Measurements from ENCODE around the gene CLNK.

The CLNK gene

DNA sequence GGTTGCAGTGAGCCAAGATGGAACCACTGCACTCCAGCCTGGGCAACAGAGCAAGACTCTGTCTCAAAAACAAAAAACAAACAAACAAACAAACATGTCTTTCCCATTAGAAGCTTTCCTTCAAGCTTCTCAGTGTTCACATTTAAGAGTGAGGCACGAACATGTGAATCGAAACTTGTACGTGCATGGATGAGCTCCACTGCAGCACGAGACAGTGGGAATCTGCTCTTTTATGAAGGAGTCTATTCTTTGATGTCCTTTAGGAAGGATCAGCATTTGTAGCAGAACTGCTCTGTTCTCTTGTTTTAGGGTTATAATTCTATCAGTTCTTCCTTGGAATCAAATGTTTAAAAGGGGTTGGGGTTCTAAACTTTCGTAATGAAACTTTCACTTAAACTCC is 204.0 kb downstream of the CLNK start:
- TF ChIP-seq, protein P1, sequence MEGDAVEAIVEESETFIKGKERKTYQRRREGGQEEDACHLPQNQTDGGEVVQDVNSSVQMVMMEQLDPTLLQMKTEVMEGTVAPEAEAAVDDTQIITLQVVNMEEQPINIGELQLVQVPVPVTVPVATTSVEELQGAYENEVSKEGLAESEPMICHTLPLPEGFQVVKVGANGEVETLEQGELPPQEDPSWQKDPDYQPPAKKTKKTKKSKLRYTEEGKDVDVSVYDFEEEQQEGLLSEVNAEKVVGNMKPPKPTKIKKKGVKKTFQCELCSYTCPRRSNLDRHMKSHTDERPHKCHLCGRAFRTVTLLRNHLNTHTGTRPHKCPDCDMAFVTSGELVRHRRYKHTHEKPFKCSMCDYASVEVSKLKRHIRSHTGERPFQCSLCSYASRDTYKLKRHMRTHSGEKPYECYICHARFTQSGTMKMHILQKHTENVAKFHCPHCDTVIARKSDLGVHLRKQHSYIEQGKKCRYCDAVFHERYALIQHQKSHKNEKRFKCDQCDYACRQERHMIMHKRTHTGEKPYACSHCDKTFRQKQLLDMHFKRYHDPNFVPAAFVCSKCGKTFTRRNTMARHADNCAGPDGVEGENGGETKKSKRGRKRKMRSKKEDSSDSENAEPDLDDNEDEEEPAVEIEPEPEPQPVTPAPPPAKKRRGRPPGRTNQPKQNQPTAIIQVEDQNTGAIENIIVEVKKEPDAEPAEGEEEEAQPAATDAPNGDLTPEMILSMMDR (IDR thresholded peaks at IDR 0.05; ENCODE audit: poor library complexity, severe bottlenecking): no peak

DNA sequence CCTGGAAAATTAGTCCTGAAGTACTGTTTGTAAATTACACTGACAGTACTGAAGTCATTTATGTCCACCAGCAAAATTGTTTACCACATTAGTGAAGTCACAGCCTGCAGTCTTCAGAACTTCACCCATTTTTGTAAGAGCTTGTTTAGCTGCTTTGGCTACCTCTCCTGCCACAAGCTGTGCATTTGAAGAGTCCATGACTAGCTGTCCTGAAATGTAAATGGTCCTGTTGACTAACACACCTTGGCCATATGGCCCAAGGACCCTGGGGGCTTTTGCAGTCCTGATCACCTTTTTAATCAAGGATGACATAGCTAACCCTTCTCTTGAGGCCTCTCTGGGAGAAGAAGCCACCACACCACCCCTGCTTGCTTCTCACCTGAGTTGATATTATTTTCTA is 205.9 kb downstream of the CLNK start:
- ATAC-seq (ENCODE audit: low read depth): no peak

More for the DNA sequence above, 204.0 kb downstream of the CLNK start:
- no peaks in the 10 kb centered on the region for H3K4me1 ChIP-seq (ENCODE audit: insufficient read depth, poor library complexity, severe bottlenecking)
- DNase-seq (ENCODE audit: low spot score): no peak
- no peaks in the 10 kb centered on the region for H3K27me3 ChIP-seq (ENCODE audit: insufficient read depth, poor library complexity, severe bottlenecking)
- no peaks in the 10 kb centered on the region for H3K9me3 ChIP-seq (ENCODE audit: severe bottlenecking)
- H3K4me3 ChIP-seq (ENCODE audit: severe bottlenecking): no peak overlapping the region
- H3K27ac ChIP-seq (ENCODE audit: poor library complexity, severe bottlenecking): no peak overlapping the region
- H3K36me3 ChIP-seq (ENCODE audit: low read depth): no peaks in the 10 kb centered on the region
- no peak for ATAC-seq (ENCODE audit: low read depth)

DNA sequence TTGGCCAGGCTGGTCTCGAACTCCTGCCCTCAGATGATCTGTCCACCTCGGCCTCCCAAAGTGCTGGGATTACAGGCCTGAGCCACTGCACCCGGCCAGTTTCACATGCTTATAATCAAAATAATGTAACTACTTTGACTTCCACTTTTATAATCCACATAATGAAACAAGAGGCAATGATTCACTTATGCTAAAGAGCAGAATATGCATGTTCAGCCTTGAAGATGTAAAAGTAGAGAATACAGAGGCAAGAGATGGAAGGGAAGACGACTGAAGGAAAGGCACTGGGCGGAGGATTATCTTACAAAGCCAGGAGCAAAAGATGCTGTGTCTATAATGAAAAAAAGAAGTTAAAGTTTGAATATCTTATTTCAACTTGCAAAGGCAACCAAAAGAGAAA is 214.1 kb downstream of the CLNK start:
- DNase-seq (ENCODE audit: low spot score): no peak

More for the DNA sequence above, 205.9 kb downstream of the CLNK start:
- no peak overlapping the region for H3K27ac ChIP-seq (ENCODE audit: poor library complexity, severe bottlenecking)
- H3K9me3 ChIP-seq (ENCODE audit: severe bottlenecking): no peaks in the 10 kb centered on the region
- DNase-seq (ENCODE audit: low spot score): no peak
- H3K4me1 ChIP-seq (ENCODE audit: insufficient read depth, poor library complexity, severe bottlenecking): no peaks in the 10 kb centered on the region
- TF ChIP-seq, protein P1 (IDR thresholded peaks at IDR 0.05; ENCODE audit: poor library complexity, severe bottlenecking): no peak
- H3K4me3 ChIP-seq (ENCODE audit: severe bottlenecking): no peak overlapping the region
- H3K27me3 ChIP-seq (ENCODE audit: insufficient read depth, poor library complexity, severe bottlenecking): no peaks in the 10 kb centered on the region
- no peaks in the 10 kb centered on the region for H3K36me3 ChIP-seq (ENCODE audit: low read depth)

GRCh38 chr4:10466161-10466560 is 218.4 kb downstream of the CLNK start:
- ATAC-seq (ENCODE audit: low read depth) (no peak), DNase-seq (ENCODE audit: low spot score) (no peak)
- no peak overlapping the region for H3K27ac ChIP-seq (ENCODE audit: poor library complexity, severe bottlenecking)
- no peaks in the 10 kb centered on the region for H3K4me1 ChIP-seq (ENCODE audit: insufficient read depth, poor library complexity, severe bottlenecking)
- no peaks in the 10 kb centered on the region for H3K9me3 ChIP-seq (ENCODE audit: severe bottlenecking)
- TF ChIP-seq, protein P1 (IDR thresholded peaks at IDR 0.05; ENCODE audit: poor library complexity, severe bottlenecking): no peak
- no peak overlapping the region for H3K4me3 ChIP-seq (ENCODE audit: severe bottlenecking)
- no peaks in the 10 kb centered on the region for H3K36me3 ChIP-seq (ENCODE audit: low read depth)
- H3K27me3 ChIP-seq (ENCODE audit: insufficient read depth, poor library complexity, severe bottlenecking): no peaks in the 10 kb centered on the region

More for the DNA sequence above, 214.1 kb downstream of the CLNK start:
- TF ChIP-seq, protein P1 (IDR thresholded peaks at IDR 0.05; ENCODE audit: poor library complexity, severe bottlenecking): no peak
- H3K27me3 ChIP-seq (ENCODE audit: insufficient read depth, poor library complexity, severe bottlenecking): no peaks in the 10 kb centered on the region
- ATAC-seq (ENCODE audit: low read depth): no peak
- no peak overlapping the region for H3K27ac ChIP-seq (ENCODE audit: poor library complexity, severe bottlenecking)
- no peaks in the 10 kb centered on the region for H3K9me3 ChIP-seq (ENCODE audit: severe bottlenecking)
- no peaks in the 10 kb centered on the region for H3K36me3 ChIP-seq (ENCODE audit: low read depth)
- no peaks in the 10 kb centered on the region for H3K4me1 ChIP-seq (ENCODE audit: insufficient read depth, poor library complexity, severe bottlenecking)
- no peak overlapping the region for H3K4me3 ChIP-seq (ENCODE audit: severe bottlenecking)

DNA sequence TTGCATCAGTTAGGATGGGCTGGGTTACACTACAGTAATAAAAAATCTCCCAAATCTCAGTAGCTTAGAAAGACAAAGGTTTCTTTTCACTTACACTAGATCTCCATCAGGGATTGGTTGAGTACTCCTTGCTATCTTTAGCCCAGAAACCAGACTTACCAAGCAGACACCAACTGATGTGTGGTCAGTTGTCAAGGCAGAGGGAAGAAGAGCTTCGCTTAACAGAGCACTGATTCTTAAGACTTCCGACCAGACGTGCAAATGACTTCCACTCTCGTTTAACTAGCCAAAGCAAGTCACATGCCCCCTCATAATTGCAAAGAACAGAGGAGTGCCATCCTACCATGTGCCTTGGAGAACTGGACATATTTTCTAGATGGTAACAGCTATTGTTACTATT is 221.7 kb downstream of the CLNK start:
- H3K36me3 ChIP-seq (ENCODE audit: low read depth): no peaks in the 10 kb centered on the region
- DNase-seq (ENCODE audit: low spot score) (no peak), ATAC-seq (ENCODE audit: low read depth) (no peak)
- H3K27ac ChIP-seq (ENCODE audit: poor library complexity, severe bottlenecking): no peak overlapping the region
- TF ChIP-seq, protein P1 (IDR thresholded peaks at IDR 0.05; ENCODE audit: poor library complexity, severe bottlenecking): no peak
- no peaks in the 10 kb centered on the region for H3K4me1 ChIP-seq (ENCODE audit: insufficient read depth, poor library complexity, severe bottlenecking)
- no peak overlapping the region for H3K4me3 ChIP-seq (ENCODE audit: severe bottlenecking)
- no peaks in the 10 kb centered on the region for H3K9me3 ChIP-seq (ENCODE audit: severe bottlenecking)
- H3K27me3 ChIP-seq (ENCODE audit: insufficient read depth, poor library complexity, severe bottlenecking): no peaks in the 10 kb centered on the region

Measured in RWPE2 (cell line).